ENCODE measurements around the gene GSG1L. TPM values are rescaled to one million over a fixed set of nuclear protein-coding genes. Genes with fewer than 3 reads are reported as not detected.

GSG1L gene
- total and polyA plus RNA-seq, 12 donors: 0.68 to 14.6 (median 3.4) TPM; not detected in 5

GRCh38 chr16:27890866-27891265 is 172.6 kb downstream of the GSG1L start:
- no peak overlapping the region for H3K27ac ChIP-seq
- intact Hi-C loops (cut with DNase I): loop anchor here in 1 of 10 donors (10.0 kb wide), 1 partner anchor 184 kb away; no protein-coding TSS in a partner anchor
- no peak for TF ChIP-seq CTCF (IDR thresholded peaks at IDR 0.05)
- no peaks in the 10 kb centered on the region for H3K4me1 ChIP-seq
- H3K9me3 ChIP-seq: no peaks in the 10 kb centered on the region
- H3K4me3 ChIP-seq: no peak overlapping the region
- H3K36me3 ChIP-seq: no peaks in the 10 kb centered on the region
- H3K27me3 ChIP-seq: peaks cover 0 to 67% (median 13%) of the 10 kb centered on the region in 7 donors
- no peak for DNase-seq
- 41 to 50% methylated on average over 12 of the region's 12 CpGs for WGBS, 2 donors
- ATAC-seq: no peak

- no peak for DNase-seq
- Histone ChIP-seq H3K4me1 (no peaks in the 10 kb centered on the region), H3K27ac (no peak overlapping the region), H3K36me3 (no peaks in the 10 kb centered on the region), H3K27me3 (peaks cover 0 to 66% (median 13%) of the 10 kb centered on the region in 7 donors), H3K4me3 (no peak overlapping the region), H3K9me3 (no peaks in the 10 kb centered on the region)
- no peak for TF ChIP-seq CTCF (IDR thresholded peaks at IDR 0.05)
- 86 to 90% methylated on average over 6 of the region's 6 CpGs for WGBS, 2 donors
- no peak for ATAC-seq
- intact Hi-C loops (cut with DNase I): loop anchor here in 1 of 10 donors (10.0 kb wide), 1 partner anchor 185 kb away; no protein-coding TSS in a partner anchor
Measured at GRCh38 chr16:27890006-27890405, 173.5 kb downstream of the GSG1L start.

GRCh38 chr16:27883576-27883975 is 179.9 kb downstream of the GSG1L start:
- H3K36me3 ChIP-seq: no peaks in the 10 kb centered on the region
- DNase-seq: no peak
- 74% methylated on average over 5 of the region's 5 CpGs for WGBS, 2 donors
- TF ChIP-seq CTCF (IDR thresholded peaks at IDR 0.05): no peak
- peaks cover 0 to 24% (median 3%) of the 10 kb centered on the region in 7 donors for H3K27me3 ChIP-seq
- intact Hi-C loops (cut with DNase I): loop anchor here in 1 of 10 donors (10.0 kb wide), 1 partner anchor 49 kb away; no protein-coding TSS in a partner anchor
- H3K4me3 ChIP-seq: no peak overlapping the region
- H3K27ac ChIP-seq: no peak overlapping the region
- peaks cover 0 to 6% (median 0%) of the 10 kb centered on the region in 9 donors for H3K4me1 ChIP-seq
- no peak for ATAC-seq
- H3K9me3 ChIP-seq: peaks cover 0 to under 1% (median 0%) of the 10 kb centered on the region in 11 donors

- Histone ChIP-seq H3K36me3 (no peaks in the 10 kb centered on the region), H3K4me3 (no peak overlapping the region), H3K4me1 (peaks cover 0 to 6% (median 0%) of the 10 kb centered on the region in 9 donors), H3K9me3 (peaks cover 0 to 18% (median 0%) of the 10 kb centered on the region in 11 donors), H3K27ac (no peak overlapping the region), H3K27me3 (peaks cover 0 to 15% (median 0%) of the 10 kb centered on the region in 7 donors)
- no peak for DNase-seq
- no peak for TF ChIP-seq CTCF (IDR thresholded peaks at IDR 0.05)
- 27 to 52% methylated on average over 2 of the region's 2 CpGs for WGBS, 2 donors
- intact Hi-C loops (cut with DNase I): loop anchor here in 1 of 10 donors (10.0 kb wide), 1 partner anchor 45 kb away; no protein-coding TSS in a partner anchor
- ATAC-seq: no peak
Measured at GRCh38 chr16:27880287-27880686, 183.2 kb downstream of the GSG1L start.
